GM21529 (cell line): ENCODE data around the gene CSNK2A3.
"Not testable (repeated sequence)": the region's sequence is repeated elsewhere in the genome, so short reads cannot be mapped to it uniquely, and the experiment has no call there.

Experiments
- ATAC-seq: cut with Tn5 transposase; IDR thresholded peaks from one replicate; pipeline ENCODE4 v1.9.1; 2021; ENCODE audit not compliant: unreplicated experiment

The CSNK2A3 gene

DNA sequence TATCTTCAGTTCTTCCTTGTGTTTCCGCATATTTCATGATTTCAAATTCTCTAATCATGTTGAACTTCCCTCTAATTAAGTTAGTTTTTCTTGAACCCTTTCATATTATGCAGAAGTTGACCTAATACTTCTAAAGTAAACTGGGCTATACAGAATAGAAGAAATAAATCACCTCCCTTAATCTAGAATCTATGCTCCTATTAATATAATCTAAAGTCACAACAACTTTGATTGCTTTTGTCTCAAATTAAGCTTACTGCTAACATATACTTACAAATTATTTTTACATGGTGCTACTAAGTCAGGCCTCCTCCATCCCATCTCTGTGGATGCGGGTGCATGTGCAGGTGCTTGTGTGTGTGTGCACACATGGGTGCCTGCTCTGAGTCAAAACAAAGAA lies 27.3 kb upstream of the CSNK2A3 start:
- ATAC-seq = no peak

DNA sequence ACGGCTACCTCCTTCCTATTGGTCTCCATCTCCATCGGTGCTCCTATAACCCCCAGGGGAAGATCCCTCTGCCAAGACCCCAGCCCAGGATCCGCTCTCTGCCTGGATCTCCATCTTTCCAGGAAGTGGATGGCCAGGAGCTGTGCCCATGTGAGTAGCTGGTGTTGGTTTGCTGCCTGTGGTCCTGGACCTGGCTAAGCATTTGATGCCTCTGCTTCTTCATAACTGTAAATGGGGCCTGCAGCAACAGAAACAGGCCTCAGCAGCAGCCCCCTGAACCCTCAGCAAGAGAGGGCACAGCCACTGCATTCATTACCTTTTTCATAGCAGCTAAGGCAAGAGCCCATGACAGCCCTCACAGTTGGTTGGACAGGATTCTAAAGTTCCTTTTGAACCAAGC lies 26.6 kb upstream of the CSNK2A3 start:
- no peak for ATAC-seq

DNA sequence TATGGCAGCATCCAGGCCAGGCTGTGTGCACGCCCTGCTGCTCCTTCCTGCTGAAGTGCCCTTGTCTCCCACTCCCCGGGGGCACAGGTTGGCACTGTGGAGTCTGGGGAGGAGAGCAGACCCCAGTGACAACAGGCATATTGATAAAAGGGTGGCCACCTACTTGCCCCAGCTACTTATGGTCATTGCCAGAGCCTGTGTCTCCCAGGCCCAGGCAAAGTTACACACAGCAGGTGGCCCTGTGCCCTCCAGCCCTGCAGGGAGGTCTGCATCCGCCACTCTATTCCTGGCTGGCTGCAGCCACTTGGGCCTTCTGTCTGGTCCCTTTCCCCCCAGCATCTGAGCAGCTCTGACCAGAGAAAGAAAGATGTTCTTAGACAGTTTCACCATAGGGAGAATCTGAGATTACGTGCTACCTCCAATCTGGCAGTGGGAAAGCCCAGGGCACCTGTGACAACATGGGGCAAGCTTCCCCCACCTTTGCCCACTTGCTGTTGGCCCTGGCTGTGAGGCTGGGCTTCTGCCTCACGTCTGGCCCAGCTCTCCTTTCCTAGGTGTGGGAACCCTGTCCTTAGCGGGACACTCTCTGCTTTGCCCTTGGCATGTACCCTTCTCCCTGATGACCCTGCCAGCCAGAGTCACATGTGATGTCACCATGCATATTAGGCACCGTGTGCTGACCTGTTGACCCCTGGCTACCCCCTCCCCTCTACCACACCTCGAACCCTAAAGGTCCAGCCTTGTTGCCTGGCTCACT lies 25.3 kb upstream of the CSNK2A3 start:
- ATAC-seq = no peak

DNA sequence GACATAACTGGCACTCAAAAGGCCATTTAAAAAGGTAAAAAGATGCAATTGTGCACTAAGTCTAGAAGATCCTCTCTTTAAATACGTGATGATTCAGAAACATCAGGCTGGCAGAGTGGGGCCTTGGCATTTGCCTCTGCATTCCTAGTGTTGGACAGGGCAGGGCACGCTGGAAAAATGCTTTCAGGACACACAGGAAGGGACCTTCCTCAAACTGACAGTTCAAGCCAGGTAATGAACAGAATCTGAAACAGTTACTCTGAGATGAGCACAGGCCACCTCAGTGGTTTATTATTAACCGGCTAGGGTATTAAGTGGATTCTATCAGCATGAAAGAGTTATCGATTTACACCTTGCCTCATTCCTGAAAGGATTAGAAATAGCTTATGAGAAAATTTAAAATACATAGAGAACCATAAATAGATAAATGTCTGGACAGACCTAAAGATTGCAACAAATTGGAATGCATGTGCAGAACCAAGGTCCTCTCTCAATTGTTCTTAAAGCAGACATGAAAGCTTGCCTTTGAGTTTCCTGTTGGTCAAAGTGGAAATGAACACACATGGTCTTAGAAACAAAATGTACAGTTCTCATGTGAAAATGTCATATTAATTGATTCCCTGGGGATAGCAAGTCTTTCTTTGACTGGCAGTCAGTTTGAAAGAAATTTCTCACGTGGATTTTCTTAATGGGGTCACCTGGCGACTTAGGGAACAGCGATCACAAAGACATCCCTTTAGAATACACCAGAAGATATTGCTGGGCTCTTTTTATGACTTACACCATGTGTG lies 21.5 kb upstream of the CSNK2A3 start:
- peak; percentile 44 for ATAC-seq

DNA sequence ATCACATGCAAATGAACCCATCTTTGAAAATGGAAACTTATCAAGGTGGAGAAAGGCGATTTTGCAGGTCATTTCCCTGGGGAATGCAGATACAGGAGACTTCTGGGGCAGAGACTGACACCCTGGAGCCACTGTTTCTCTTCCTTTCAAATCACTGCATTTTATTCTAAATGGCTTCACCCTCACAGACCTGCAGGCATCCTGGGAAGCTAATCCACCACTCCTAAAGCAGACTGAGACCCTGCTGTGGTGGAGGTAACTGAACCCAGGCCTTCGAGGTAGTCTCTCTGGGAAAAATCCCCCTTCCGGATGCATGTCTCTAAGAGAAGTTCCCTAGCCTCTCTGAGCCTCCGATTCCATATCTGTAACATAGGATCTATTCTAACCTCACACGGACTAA lies 20.9 kb upstream of the CSNK2A3 start:
- ATAC-seq = no peak

DNA sequence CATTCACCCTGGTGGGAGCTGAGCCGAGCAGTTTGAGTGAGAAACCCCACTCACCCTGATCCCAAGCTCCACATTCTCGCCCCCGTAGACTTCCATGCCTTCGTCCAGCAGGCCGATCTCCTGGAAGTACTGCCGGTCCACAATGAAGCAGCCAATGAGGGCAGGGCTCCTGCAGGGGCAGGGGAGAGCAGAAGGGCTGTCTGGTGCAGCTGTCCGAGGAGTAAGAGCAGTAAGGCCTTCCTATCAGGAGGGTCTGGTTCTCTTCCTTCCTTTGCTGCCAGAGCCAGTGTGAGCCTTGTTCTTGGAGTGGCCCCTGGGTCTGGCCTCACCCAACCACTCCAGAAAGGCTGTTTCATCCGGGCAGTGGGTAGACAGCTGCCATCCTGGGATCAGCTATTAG lies 19.4 kb upstream of the CSNK2A3 start:
- ATAC-seq = no peak

DNA sequence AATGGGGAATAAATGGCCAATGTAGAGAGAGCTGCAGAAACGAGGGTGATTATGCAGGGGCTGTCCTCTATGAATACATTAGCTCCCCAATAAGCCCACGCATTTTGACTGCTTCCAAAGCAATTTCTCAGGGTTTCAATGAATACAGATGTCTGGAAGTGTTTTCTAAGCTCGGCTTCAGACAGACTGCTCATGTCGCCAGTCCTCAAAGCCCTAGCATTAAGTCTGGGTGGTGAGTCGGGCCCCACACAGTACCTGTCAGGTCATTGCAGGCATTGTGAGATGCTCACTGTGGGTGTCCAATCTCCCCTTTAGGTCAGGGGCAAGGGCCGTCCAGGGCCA lies 17.9 kb upstream of the CSNK2A3 start:
- ATAC-seq = no peak

DNA sequence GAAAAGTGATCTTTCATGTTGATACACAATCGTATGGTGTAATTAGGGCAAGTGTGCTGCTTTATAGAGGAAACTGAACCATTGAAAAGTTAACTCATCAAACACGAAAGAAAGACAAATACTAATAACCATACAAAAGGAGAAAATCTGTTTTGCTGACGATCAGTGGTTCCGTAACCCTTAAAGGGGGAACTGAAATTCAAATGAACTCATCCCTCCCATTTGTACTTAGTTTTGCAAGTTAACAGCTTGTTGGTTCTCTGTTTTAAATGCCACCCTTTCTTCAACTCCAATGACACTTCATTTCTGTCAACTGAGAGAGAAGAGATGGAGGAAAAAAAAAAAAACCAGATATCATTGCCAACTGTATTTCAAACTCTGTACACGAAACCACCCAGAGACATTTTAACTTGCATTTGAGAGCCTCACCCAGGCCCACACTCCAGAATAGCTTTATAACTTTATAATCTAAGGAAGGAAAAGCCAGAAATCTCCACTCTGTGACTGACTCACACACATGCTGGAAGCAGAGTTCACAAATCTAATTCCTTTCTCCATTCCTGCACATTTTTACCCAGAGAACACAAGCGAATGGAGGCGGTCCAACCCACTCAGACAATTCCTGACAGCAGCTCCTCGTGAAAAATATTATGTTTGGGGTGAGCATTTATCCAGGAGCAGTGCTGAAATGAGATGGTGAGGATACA lies 17.4 kb upstream of the CSNK2A3 start:
- no peak for ATAC-seq

DNA sequence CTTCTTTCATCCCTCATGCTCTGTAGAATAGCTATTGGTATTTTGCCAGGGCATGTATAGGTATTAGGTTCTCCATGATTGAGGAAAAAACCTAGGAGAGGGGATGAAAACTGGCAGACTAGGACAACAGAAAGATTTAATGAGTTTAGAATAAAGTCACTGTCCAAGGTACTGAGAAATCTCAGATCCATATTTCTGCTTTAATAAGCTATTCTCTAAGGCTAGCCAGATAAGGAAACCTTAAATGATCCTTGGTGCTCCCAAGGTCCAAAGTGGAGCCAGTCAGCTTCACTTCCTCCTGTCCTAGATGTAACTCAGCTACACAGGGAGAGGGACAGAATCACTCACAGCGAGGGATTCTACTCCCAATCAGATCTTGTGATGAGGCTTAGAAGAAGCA lies 13.7 kb upstream of the CSNK2A3 start:
- no peak for ATAC-seq

DNA sequence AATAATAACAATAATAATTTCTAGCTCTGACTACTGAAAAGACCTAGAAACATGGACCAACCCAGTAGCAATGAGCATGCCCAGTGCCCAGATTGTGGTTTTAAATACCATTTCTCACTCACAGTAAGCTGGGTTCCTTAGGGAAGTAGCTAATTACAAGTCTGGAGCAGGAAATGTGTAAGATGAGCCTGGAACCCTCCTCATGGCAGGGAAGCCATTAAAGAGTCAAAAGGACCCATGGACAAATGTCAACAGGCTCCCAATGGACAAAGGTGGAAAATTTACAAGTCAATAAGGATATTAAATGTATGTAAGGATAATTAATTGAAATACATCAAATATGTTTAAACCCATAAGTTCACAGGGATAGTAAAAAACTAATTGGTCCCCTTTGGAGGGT lies 10.6 kb upstream of the CSNK2A3 start:
- no peak for ATAC-seq

DNA sequence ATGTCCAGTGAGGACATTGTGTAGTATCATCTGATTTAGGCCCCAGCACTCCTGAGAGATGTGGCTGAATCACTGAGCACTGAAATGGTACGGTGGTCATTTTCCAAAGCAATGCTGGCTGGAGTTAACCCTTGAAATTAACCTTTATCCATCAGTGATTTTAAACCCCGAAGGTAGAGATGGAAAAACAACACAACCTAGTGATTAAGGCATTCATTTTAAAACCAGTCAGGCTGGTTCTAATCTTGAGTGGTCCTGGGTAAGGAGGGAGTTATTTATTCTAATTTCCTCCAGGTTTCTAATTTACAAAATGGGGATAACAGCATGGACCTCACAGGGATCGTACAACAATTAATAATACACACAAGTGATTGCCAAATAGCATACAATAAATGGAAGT lies 6.6 kb upstream of the CSNK2A3 start:
- ATAC-seq = no peak

DNA sequence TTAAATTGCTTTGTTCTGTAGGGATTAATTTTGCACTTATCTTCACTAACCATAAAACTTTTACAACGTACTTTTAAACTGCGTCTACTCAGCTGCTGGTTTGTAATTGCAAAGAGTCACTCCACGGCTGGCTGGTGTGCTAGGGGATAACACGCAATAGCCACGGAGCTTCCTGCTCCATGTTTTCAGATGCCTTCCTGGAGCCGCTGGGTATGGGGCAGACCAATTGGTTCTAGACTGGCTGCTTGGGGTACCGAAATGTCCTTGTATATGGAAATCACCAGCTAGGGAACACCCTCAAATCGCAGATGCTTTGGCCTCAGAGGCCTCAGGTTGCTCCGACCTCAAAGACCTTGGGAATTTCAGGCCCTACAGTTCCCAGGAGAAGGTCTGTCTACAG lies 3.8 kb upstream of the CSNK2A3 start:
- no peak for ATAC-seq

DNA sequence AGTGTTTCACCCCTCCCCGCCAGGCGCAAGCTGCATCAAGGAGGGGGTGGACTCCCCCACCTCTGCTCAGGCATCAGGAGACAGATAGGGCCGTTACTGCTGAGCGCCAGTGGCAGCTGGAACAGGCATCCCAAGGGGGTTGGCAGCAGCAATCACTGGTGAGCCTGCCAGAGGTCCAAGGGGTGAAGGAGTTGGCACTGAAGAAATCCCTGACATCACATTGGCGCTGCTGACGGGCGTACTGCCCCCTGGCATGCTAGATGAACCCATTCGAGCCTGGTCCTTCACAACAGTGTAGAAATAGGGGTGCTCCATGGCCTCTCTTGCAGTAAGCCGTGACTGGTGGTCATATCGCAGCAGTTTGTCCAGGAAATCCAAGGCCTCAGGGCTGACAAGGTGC lies 1.2 kb downstream of the CSNK2A3 start:
- ATAC-seq = not testable (repeated sequence)

DNA sequence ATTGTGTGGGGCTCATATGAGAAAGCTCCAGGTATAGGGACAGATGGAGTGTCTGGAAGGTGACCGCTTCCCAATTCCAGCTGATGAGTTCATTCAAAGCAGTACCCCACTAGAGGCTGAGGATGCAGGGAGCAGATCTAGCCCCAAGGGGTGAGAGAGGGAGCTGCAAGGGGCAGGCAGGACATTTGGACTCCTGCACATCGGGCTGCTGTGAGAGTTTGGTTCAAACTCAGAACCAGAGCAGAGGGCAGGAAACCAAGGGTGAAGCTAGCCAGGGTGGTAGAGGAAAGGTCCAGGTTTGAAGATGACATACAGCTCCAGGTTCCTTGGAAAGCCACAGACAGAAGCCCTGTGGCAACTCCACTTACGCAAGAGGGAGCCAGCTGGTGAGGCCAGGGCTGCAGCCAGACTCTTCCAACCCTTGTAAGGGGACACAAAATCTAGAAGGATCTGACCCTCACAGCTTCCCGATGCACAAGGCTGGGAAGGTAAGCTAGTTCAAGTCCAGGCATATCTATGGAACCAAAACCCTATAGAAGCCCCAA lies 1.9 kb downstream of the CSNK2A3 start:
- ATAC-seq = no peak

DNA sequence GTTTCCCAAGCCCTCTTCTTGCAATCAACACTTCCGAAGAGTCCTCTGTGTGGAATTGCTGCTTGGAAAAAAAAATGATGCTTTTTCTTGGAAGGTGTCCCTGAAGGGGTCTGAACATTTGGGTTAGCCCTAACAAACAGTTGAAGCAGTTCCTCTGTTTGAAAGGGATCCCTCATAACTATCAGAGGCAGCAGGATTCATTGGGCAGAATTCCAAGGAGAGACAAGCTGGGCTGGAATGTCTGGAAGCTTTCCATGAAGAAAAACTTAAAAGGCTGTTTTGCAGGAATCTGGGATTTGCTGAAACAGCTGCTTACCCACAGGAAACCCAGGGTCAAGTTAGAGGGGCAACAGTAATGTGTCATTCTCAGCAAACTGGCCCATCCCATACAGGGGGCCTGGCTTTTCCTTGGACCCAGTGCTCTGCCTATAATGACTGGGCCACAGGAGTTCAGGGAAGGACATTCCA lies 3.1 kb downstream of the CSNK2A3 start:
- ATAC-seq = no peak

DNA sequence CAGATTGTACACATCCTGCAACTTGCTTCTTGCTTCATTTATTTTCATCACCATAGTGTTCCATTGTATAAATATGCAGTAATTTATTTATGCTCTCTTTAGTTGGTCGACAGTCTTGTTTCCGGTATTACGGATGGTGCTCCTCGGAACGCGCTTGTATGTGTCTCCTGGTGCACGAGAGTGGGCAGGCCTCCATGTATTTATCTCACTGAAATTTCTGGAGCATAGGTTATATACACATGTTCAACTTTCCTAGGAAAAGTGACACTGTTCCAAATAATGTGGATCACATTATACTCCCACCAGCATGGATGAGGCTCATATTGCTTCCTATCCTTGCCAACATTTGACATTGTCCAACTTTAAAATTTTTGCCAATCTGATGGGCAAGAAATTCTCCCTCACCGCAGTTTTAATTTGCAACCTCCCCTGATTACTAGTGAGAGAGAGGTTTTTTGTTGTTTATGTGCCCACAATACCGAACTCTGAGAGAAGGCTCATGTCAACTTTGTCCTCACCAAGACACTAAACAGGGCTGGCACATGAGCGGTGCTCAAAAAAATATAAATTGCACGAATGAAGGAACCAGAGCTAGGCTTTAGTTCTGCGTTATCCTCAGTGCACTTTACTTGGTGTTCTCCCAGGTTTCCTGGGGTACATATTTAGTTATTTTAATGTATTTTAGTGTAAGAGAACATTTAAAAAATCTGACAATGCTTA lies 3.8 kb downstream of the CSNK2A3 start:
- ATAC-seq = no peak

DNA sequence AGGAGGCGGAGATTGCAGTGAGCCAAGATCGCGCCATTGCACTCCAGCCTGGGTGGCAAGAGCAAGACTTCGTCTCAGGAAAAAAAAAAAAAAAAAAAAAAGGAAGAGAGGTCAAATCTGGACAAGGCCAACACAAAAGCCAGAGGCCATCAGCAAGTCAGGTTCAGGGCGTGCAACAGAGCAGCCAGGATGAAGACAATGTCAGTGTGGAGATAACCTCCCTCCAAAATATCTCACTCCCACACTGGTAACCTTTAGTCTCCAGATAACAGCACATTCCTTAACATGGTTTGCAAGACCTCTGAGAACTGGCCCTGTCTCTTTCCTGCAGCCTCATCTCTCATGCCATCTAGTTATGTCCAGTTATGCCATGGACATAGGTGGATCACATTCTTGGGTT lies 4.7 kb downstream of the CSNK2A3 start:
- ATAC-seq = no peak

DNA sequence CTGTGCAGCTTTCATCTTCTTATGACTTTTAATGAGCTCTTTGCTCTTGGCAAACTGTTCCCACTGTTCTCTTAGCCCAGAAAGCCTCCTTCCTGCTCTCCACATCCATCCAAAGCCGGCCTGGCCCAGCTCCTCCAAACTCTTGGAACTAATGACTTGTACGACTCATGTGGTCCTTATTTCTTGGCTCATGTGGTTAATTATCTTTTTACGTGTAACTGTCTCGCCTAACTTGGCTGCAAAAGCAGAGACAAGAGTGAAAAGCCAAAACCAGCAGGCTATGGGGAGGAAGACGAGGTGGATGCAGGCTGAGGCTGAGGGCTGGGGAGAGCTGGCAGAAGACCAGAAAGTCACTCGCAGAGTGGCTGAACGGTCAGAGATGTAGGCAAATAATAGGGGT lies 5.5 kb downstream of the CSNK2A3 start:
- no peak for ATAC-seq

DNA sequence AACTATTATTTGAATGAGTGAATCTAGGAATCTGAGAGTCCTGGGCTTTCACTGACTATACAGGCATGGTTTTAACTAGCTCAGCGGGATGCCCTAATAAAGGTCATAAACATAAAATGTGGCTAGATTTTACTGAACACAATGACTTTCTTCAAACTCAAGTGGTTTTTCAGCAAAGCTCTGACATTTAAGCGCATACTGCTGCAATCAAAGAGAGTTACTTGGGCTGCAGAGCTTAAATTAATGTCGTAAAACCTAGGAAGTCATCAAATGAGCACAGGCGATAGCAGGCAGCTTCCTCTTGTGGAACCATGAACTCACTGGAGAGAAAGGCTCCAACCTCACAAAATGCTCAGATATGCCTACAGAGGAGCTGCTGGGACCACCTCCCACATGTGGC lies 6.7 kb downstream of the CSNK2A3 start:
- no peak for ATAC-seq

DNA sequence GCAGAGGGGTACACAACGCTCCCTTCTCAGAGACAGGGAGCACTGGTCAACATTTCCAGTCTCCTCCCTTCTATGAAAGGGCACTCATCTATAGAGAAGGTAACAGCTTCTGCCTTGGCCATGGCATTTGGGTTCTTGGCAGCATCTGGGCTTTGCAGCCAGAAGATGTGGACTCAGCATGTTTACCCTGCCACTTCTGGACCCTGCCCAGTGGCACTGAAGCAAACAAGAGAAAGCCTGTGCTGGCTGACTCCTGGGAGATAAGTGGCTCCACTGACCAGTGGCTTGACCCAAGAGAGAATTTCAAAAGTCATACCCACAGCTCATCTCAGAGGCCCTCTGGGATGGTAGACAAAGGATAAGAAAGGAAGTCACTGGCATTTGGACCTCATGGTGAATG lies 8.0 kb downstream of the CSNK2A3 start:
- ATAC-seq = no peak

DNA sequence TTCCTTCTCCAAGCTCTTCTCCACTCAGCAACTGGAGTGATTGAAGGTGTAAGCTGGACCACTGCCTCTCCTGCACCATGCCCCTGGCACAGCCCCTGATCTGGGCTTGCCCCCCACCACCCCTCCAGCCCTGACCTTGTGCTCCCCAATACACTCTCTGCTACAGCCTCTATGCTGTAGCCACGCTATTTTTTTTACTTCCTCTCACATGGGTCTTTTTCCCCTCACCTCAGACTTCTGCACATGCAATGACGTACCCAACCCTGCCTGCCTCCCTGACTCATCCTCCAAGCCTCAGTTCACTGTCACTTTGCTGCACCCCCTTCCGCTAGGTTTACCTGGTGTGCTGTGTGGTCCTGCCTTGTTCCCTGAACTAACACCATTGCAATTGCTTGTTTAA lies 9.0 kb downstream of the CSNK2A3 start:
- ATAC-seq = no peak
